HT1080 (cell line): ENCODE measurements around the gene COL13A1. TPM values are rescaled to one million over a fixed set of nuclear protein-coding genes. Genes with fewer than 3 reads are reported as not detected.

Experiments
- DNase-seq: peaks from one replicate; pipeline ENCODE4 v3.0.0-alpha.2; 2015; ENCODE audit warnings: low read depth
- total RNA-seq: library from RNA; depleted of rRNA; stranded (reverse); fragments of >200 nt; shearing (Covaris generic); gene quantifications from 2 replicates; pipeline ENCODE4 v1.2.3, GENCODE V29; 2014

Gene COL13A1
- total RNA-seq, 1 experiment from 2014 or later, result 114 TPM

DNA sequence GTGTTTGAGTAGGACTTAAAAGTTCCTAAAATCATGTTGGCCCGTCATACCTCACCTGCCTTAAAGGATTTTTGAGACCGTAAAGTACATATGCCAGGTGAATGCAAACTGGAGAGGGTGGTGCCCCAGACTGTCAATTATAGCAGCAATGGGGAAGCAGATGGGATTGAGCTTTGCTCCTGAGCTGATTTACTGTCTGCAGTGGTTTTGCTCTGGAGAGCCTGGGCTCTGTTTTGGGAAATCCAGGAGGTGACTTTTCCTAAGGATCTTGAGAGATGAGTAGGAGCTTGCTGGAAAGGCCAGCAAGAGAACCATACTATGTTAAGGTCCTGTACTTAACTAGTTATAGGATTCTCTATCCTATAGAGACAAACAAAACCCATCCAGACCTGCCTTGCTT, 43.0 kb downstream of the COL13A1 start:
- no peak for DNase-seq

DNA sequence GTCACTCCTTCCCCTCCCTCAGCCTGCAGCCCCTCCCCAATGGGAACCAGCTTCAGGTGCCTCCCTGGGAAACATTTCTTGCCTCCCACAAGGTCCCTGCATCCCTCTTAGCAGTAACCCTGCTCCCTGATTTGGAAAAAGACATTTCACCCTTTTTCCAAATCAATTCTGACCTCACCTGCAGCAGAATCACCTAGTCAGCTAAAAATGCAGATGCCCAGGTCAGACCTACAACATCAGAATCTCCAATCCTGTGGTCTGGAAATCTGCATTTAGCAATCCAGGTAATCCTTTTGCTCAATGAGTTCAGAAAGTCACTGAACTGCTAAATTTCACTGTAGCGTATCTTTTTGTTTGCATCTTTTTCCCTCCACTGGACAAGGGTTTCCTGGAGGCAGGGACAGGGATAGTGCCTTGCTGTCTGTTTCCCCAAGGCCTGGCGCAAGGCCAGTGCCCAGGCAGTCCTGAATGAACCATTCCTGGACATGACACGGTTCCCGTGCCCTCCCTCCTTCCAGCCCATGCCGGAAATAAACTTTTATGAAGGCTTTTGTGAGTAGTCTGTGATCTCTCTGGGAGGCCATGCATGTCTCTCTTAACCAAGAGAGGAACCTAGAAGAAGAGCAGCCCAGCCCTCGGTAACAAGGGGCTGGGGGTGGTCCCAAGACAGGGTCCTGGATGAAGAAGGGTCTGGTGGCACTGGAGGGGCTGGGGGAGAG, 44.0 kb downstream of the COL13A1 start:
- peak; percentile 82 for DNase-seq

DNA sequence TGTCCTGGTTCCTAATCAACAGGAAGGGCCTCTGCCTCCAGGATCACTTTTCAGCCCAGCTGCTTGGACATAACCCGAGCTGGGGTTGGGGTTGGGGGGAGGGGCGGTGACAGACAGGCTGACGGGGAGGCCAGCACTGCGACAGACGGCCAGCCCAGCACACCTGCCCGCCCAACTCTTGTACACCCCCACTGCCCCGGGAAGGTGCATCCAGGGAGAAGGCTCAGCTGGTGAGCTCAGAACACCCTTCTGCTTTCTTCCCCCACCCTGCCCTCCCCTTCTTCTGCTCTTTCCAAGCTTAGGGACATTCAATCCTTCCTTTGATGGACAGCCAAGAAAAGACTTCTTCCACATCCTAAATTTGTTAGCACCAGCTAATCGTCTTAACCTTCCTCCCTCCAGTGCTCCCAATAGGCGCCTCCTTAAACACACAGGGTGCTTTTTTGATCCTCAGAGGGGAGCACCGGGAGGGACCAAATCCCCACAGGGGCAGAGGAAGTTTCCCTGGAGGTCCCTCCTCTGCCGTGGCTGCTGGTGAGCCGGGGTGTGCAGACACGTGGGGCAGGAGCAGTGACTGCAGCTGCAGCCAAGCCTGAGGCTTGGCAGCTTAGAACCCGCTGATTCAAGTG, 44.7 kb downstream of the COL13A1 start:
- no peak for DNase-seq

DNA sequence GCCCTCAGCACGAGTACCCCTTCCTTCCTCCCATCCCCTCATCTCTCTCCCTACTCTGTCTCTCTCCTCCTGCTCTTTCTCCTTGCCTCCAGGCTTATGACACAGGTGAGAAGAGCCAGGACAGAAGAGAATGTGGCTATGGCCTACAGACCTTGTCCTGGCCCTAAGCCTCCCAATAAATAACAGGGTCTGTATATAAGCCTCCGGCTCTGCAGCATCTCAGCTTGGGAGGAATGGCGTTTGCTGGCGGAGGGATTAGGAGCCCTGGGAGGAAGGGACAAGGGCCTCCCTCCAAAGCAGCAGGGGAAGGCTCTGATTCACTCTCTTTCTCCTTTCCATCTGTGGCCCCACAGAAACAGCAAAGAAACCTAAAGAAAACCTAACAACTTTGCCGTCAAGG, 45.8 kb downstream of the COL13A1 start:
- no peak for DNase-seq

DNA sequence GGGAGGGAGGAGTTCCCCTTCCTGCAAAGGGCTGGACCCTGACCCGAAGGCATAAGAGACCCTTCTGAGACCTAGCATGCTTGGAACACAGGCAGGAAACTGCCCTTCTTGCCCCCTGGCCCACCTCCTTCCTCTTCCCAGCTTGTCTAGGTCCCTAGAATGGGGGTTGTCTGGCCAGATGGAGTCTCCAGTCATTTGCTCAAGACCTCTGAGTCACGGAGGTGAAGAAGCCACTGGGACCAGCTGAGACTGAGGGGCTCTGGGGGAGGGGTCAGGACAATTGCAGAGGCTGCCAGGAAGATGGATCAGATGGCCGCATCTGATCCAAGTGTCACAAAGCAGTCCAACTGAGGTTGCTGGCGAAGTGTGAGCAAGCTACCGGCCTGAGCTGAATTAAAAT, 46.2 kb downstream of the COL13A1 start:
- no peak for DNase-seq

DNA sequence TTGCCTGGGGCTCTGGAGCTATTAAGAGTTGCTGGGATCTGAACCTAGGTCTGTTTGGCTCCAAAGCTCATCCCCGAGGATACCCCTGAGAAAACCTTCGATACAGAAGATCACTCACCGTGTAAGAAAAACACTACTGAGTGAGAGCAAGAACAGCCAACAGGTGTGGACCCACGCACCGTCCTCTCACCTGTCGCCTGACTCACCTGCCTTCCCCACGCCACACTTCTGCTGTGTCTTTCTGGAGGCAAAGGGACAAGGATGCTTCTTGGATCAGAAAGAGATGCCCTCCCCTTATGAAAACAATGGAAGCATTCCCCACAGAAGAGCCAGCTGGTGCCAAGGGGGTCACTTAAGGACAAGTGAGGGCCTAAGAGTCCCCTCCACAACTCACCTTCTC, 46.7 kb downstream of the COL13A1 start:
- DNase-seq, result no peak

DNA sequence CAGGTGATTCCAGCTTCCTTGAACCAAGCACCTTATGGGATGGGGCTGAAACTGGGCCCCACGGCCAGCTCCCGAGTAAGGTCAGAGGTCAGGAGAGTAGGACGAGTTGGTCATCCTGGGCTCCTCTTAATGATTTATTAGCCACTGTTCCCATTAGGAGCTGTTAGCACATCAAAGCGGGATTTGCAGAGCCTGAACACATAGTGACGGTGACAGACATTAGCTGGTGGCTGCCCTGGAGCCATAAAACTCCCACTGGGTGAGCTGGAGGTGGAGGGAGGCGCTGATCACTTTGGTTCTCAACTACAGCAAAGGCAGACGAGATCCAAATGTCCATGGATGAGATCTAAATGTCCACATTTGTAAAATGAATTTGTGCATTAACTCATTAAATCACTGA, 48.1 kb downstream of the COL13A1 start:
- no peak for DNase-seq

DNA sequence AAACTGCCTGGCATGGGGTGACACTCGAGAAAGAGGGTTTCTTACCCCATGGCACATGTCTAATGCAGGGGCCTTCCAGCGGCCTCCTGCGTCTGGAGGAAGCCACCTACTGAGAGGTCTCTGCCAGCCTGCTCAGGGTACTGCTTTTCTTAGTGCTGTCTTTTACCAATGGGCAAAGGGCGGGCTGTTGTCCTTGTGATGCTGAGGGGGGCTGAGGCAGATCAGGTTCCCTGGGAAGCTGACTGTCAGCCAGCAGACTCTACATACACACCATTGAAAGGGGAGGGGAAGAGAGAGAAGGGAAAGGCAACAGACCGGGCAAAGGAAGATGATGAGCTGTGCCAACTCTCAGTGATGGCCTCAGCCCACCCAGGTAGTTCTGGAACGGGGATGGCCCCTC, 48.7 kb downstream of the COL13A1 start:
- DNase-seq, result no peak

DNA sequence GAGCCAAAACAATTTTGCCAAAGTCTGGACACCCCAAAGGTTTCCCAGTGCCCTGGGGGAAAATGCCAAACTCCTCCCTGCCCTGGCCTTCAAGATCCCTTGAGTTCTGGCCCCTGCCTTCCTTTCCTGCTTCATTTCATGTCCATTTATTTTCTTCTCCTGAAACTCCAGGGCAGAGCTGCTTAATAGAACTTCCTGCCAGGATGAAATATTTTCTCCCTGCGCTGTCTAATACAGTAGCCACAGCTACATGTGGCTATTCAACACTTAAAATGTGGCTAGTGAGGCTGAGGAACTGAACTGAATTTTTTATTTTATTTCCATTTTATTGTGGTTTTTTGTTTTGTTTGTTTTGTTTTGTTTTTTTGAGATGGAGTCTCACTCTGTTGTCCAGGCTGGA, 49.6 kb downstream of the COL13A1 start:
- DNase-seq, result no peak

DNA sequence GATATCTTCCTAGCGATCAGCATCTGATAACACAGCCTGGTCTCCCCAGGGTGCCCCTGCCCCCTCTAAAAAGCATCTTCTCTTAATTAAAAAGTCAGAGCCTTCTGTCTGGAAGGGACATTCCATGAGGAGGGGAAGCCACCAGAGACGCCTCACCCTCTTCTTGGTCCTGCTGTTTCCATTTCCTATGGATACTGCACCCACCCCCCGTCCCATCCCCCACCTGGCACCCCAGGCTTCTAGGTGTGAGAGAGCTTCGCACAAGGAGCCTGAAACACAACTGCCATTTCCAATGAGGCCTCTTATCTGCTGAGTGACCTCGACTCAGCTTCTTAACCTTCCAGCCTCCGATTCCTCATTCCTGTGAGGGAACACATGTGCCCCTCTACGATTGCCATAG, 51.4 kb downstream of the COL13A1 start:
- DNase-seq, result no peak

DNA sequence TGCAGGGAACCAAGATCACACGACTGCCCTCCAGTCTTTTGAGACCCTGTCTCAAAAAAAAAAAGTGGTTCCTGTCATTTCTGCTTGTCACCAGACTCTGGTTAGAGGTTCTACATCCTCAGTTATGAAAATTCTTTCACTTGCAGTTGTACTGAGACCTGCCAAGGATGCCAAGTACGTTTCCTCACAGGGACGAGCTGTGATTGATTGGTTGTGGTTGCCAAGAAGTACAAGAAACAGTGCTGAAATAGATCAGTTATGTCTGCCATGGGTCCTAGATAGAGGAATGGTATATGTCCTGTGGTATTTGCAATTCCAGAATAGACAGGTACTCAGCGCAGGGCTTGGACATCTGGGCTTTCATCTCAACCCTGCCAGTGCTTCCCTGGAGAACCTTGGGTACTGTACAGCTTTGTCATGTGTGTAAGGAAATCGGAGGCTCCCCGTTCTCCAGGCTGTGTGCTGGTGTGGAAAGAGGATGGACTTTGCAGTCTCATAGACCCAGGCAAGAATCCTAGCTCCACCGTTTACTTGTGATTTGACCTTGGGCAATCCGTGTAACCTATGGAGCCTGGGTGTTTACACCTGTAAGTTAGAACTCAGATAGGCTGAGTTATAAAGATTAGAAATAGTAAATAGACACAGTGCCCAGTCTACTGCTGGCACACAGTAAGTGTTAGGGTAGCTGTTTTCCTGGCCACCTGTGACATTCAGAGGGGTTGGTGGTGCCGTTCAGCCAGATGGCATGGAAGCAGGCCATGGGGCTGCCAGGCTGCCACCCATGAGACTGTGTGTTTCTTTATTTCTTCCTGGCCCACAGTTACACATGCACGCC, 53.0 kb downstream of the COL13A1 start:
- DNase-seq, result no peak

DNA sequence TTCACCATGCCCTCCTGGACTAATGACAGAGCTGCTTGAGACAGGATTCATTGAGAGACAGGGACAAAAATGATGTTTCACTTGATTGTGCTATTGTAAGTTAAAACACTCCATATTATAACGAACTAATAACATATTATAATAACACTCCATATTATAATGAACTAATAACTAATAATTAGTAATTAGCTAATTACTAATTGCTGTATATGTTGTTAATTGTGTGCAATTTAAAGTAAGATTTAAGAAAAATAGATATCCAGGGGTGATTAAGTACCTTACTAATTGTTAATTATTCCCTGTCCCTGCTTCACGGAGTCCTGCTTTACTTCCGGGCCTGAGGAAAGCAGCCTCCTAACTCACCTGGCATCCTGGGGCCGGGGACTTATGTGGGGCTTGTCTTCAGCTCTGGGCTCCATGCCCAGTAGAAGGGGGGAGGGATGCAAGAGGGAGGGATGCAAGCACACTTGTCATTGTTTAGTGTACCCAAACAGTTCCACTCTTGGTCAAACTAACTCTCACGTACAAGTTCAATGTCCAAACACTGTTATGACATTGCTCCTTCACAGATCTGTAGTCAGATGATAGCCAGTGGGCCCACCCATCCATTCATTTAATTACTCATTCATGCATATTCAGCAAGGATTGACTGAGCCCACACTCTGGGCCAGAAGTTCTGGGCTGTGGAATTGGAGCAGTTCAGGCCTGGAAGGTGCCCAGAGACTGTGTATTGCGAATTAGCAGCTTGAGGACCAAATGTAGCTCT, 53.8 kb downstream of the COL13A1 start:
- DNase-seq, result no peak

DNA sequence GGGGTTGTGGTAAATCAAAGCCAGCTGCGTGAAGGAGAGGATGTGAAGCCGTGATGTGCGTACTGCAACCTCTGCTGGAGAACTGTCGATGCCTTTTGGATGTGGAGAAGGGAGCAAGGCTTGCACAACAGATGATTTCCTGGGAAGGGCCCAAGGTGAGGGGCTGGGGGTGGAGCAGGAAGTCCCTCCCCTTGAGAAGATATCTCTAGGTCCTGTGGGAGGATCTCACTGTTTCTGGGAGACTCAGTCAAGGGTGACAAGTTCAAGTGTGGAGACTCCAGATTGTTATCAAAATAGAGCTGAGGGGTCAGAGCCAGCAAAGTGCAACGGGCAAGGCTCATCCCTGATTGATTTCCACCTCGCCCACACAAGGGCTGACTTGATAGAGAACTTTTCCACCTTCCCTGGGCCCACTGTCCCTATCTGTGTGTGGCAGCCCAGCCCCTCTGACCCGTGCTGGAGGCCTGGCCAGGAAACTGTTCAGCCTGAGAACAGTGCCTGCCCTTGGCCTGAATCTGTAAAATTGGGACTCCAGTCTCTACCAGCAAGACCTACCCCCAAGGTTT, 55.0 kb downstream of the COL13A1 start:
- DNase-seq, result no peak

DNA sequence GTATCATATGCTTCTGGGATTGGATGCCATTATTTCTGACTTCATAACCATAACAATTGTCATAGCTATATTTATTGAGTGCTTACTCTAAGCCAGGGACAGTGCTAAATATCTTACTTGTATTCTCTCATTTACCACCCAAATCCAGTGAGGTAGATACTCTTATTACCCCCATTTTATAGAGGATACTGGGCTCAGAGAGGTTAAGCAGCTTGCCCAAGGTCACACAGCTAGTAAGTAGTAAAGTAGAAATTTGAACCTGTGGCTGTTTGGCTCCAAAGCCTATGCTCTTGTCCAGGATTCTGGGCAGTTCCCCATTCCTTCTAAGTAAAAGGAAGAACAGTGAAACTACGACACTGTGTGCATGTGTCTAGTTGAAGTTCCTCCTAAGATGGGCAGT, 56.5 kb downstream of the COL13A1 start:
- no peak for DNase-seq

DNA sequence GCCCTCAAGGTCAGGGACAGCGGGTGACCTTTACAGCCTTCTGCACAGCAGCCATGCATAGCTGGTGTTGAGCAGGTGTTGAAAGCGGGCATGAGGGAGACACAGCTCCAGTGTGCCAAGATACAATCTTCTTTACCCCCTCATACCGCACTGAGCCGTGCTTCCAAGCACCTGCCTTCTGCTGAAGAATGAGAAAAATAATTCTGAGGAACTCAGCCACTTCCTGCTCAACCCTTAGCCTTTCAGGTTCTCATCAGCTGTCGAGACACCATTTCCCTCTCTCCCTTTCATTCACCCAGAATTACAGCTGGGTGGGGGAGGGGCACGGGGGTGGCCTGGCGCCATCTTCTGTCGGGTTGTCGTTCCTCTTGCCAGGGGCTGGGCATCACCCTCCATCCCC, 58.6 kb downstream of the COL13A1 start:
- DNase-seq, result no peak

DNA sequence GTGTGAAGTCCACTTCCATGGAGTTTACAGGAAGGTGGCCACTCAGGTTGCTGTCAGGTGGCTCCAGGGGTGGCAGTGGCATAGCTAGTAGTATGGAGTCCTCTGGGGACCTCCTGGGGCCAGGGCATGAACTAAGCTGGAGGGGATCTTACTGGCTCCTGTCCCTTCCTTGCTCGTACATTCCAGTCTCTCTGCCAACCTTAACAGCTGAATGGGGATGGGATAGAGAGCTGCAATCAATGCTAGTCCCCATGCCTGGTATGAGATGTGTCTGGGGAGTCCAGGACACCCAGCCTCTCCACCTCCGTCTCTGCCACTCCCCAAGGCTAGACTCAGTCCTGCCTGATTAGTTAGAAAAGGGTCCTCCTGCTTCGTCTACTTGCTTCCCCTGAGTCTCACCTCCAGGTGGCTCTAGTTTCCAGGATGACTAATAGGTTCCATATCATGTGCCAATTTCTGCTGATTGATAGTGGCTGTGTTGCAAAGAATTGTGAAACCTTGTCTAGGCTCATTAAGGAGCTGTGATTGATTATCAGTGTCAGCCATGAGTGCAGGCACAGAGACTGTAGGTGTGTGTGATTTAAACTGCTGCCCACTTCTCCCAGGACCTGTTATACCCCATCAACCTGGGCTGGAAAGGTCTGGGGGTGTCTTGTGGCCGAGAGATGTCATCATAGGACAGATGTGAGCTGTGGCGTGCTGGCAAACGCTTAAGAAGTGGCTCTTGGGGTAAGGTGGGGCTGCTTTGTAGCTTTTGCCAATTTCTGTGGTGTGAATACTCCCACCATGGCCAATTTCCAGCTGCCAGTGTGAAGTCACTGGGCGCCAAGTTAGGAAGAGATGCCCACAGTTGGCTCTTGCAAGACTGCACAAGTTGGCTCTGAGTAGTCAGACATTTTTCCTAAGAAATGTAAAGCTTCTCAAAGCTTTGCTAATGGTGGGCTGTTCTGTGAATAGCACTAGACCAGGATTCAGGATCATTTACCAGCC, 59.8 kb downstream of the COL13A1 start:
- DNase-seq, result peak; percentile 84

DNA sequence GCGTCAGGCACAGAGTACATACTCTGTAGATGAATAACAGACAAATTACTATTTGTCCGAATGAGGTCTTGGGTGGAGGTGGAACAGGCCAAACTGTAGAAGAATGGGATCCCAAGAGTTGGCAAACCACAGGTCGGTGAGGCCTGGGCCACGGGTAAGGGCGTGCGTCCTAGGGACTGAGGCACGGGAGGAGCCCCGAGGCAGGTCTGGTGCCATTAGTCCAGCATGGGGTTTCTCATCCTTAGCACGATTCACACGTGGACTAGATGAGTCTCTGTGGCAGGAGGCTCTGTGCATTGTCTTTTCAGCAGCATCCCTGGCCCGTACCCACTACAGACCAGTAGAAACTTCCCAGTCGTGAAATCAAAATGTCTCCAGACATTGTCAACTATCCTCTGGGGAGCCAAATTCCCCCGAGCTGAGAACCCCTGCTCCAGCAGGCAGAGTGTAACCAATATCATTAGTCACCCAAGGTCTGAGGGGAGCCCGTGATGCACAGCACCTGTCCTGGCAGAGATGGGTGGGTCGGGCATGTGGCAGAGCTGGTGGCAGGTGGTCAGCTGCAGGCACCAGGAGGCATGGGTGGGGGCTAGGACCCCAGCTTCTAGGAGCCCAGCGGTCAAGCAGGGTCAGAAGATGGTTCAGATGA, 61.3 kb downstream of the COL13A1 start:
- DNase-seq, result peak; percentile 44

DNA sequence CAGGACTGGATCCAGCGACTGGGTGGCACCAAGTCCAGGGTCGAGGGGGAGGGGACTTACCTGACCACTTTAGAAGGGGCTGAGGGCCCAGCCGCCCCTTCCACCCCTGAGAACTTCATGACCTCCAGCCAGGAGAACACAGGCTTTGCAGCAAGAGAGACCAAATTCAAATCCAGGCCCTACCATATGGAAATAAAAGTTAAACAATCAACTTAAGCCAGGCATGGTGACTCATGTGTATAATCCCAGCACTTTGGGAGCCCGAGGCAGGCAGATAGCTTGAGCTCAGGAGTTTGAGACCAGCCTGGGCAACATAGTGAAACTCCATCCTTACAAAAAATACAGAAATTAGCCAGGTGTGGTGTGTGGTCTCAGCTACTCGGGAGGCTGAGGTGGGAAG, 61.9 kb downstream of the COL13A1 start:
- DNase-seq, result peak; percentile 68

DNA sequence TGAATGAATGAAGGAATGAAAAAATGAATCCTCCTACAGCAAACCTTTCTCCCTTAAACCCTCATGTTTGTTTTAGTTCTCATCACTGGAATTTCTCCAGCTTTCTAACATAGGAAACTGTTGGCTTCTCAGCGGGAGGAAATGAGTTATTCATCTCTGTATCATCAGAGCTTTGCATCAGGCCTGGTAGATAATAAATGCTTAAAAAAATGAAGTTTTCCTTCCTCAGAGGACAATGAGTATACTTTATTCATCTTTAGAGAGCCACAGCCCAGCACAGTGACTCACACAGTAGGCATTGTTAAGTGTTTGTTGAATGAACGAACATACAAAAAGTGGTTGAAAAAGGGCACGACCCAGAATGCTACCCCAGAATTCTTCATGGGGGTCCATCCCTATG, 62.6 kb downstream of the COL13A1 start:
- peak; percentile 98 for DNase-seq

DNA sequence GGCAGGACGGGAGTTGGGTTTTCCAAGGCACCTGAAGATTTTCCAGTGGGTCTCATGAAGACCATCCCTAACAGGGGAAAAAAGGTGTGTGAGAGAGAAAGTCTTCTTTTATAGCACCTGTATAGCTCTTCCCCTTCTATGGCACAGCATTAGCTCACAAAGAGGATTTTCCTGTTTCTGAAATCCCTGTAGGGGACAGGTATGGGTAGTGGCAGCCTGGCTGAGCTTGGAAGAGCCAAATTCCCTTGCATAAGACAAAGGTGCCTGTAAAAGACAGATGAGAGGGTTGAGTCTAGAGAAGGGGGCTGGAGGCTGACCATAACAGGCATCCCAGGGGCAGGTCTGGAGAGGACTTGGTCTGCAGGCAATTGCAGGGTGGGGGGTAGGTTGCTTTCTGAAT, 63.7 kb downstream of the COL13A1 start:
- no peak for DNase-seq
